ENCODE results near the gene TSSK2.

DNA sequence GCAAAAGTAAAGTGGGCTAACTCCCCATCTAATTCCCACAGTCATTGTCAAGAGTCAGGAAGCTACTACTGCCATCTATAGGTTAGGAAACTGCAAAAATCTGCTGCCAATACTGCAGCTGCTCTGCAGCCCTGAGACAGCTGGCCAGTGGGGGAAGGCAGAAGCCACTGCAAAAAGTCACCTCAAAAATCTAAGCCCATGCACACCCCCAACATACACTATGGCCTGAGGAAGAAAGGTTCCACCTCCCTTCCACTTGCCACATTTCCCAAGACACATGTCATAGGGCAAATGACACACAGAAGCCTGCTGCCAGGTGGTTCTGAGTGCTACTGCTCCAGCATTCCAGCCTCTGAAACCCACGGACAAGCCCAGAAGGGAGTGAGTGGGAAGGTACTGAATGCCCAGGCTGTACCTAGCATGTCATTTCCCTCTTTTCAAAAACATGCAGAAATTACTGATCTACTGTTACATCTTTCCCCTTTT lies 45.8 kb upstream of the TSSK2 start:
- TF ChIP-seq, protein P1, sequence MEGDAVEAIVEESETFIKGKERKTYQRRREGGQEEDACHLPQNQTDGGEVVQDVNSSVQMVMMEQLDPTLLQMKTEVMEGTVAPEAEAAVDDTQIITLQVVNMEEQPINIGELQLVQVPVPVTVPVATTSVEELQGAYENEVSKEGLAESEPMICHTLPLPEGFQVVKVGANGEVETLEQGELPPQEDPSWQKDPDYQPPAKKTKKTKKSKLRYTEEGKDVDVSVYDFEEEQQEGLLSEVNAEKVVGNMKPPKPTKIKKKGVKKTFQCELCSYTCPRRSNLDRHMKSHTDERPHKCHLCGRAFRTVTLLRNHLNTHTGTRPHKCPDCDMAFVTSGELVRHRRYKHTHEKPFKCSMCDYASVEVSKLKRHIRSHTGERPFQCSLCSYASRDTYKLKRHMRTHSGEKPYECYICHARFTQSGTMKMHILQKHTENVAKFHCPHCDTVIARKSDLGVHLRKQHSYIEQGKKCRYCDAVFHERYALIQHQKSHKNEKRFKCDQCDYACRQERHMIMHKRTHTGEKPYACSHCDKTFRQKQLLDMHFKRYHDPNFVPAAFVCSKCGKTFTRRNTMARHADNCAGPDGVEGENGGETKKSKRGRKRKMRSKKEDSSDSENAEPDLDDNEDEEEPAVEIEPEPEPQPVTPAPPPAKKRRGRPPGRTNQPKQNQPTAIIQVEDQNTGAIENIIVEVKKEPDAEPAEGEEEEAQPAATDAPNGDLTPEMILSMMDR (IDR thresholded peaks at IDR 0.05; ENCODE audit: poor library complexity, severe bottlenecking): peak; percentile 25
- no peak for TF ChIP-seq EP300 (conservative IDR thresholded peaks at IDR 0.05; ENCODE audit: poor library complexity, severe bottlenecking)
- no peak for TF ChIP-seq TAF1 (IDR thresholded peaks at IDR 0.05; ENCODE audit: low read depth)
- TF ChIP-seq EZH2 (IDR thresholded peaks at IDR 0.05; ENCODE audit: borderline replicate concordance, insufficient read depth, low read length, poor library complexity, severe bottlenecking): no peak
- no peak for TF ChIP-seq RAD21 (conservative IDR thresholded peaks at IDR 0.05)
- no peak for TF ChIP-seq POLR2AphosphoS5 (IDR thresholded peaks at IDR 0.05)
- TF ChIP-seq SMC3 (conservative IDR thresholded peaks at IDR 0.05; ENCODE audit: poor library complexity): no peak
- TF ChIP-seq, protein P2, sequence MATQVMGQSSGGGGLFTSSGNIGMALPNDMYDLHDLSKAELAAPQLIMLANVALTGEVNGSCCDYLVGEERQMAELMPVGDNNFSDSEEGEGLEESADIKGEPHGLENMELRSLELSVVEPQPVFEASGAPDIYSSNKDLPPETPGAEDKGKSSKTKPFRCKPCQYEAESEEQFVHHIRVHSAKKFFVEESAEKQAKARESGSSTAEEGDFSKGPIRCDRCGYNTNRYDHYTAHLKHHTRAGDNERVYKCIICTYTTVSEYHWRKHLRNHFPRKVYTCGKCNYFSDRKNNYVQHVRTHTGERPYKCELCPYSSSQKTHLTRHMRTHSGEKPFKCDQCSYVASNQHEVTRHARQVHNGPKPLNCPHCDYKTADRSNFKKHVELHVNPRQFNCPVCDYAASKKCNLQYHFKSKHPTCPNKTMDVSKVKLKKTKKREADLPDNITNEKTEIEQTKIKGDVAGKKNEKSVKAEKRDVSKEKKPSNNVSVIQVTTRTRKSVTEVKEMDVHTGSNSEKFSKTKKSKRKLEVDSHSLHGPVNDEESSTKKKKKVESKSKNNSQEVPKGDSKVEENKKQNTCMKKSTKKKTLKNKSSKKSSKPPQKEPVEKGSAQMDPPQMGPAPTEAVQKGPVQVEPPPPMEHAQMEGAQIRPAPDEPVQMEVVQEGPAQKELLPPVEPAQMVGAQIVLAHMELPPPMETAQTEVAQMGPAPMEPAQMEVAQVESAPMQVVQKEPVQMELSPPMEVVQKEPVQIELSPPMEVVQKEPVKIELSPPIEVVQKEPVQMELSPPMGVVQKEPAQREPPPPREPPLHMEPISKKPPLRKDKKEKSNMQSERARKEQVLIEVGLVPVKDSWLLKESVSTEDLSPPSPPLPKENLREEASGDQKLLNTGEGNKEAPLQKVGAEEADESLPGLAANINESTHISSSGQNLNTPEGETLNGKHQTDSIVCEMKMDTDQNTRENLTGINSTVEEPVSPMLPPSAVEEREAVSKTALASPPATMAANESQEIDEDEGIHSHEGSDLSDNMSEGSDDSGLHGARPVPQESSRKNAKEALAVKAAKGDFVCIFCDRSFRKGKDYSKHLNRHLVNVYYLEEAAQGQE (IDR thresholded peaks at IDR 0.05; ENCODE audit: borderline replicate concordance): no peak
- TF ChIP-seq MXI1 (conservative IDR thresholded peaks at IDR 0.05; ENCODE audit: poor library complexity, severe bottlenecking): no peak

All from neural cell (in vitro differentiated cells).